Measurements from ENCODE around the gene HRC. TPM values are rescaled to one million over a fixed set of nuclear protein-coding genes. Genes with fewer than 3 reads are reported as not detected.

HRC gene
- total RNA-seq, 1 experiment from 2014 or later = not detected

DNA sequence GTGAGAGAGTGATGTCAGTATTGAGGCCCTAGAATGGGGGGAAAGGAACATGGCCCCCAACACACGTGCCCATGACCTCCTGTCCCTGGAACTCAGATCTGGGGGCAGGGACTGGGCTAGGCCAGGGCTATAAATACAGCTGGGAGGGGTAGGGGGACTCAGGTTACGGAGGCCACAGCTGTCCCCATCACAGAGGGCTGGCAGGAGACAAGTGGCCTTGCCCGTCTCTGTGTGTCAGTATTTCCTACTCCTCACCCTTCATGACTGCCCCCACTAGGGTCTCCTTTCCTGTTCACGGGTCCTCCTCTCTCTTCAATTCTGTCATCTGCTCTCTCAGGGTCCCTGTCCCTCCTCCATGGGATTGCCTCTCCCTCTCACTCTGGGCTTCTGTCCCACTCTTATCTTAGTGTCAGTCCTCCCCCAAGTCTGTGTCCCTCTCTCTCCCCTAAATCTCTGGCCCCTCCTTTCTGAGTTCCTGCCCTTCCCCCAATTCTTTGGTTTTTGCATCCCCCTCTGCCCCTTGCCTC, 687 bp upstream of the HRC start:
- Histone ChIP-seq H3F3A (ENCODE audit: insufficient read depth, low read depth) (peaks cover 22% of the 10 kb centered on the region; the same call in 1 of the 2 replicates), H4K20me1 (ENCODE audit: insufficient read depth) (no peaks in the 10 kb centered on the region; the same call in 1 of the 2 replicates), H3K36me3 (ENCODE audit: low read depth) (no peaks in the 10 kb centered on the region), H3K79me2 (ENCODE audit: low read depth) (no peaks in the 10 kb centered on the region), H3K4me2 (no peak overlapping the region), H3K4me1 (replicated peaks; ENCODE audit: insufficient read depth) (peaks cover 12% of the 10 kb centered on the region), H3K9me2 (ENCODE audit: insufficient read depth) (no peaks in the 10 kb centered on the region), H3K9me3 (ENCODE audit: insufficient read depth, low read depth) (no peaks in the 10 kb centered on the region), H2AFZ (no peak overlapping the region), H3K27me3 (ENCODE audit: insufficient read depth, low read depth) (no peaks in the 10 kb centered on the region), H3K27ac (no peak overlapping the region), H3K4me3 (no peak overlapping the region)
- no TSS peak for BruUV-seq (replicated peaks)
- POLR2A ChIA-PET (ENCODE audit: unreplicated experiment) = no interaction called here
- TF ChIP-seq, protein P1, sequence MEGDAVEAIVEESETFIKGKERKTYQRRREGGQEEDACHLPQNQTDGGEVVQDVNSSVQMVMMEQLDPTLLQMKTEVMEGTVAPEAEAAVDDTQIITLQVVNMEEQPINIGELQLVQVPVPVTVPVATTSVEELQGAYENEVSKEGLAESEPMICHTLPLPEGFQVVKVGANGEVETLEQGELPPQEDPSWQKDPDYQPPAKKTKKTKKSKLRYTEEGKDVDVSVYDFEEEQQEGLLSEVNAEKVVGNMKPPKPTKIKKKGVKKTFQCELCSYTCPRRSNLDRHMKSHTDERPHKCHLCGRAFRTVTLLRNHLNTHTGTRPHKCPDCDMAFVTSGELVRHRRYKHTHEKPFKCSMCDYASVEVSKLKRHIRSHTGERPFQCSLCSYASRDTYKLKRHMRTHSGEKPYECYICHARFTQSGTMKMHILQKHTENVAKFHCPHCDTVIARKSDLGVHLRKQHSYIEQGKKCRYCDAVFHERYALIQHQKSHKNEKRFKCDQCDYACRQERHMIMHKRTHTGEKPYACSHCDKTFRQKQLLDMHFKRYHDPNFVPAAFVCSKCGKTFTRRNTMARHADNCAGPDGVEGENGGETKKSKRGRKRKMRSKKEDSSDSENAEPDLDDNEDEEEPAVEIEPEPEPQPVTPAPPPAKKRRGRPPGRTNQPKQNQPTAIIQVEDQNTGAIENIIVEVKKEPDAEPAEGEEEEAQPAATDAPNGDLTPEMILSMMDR (conservative IDR thresholded peaks at IDR 0.05) = no peak
- TF ChIP-seq EZH2 (IDR thresholded peaks at IDR 0.05; ENCODE audit: low read depth) = no peak
- DNase-seq = no peak
- intact Hi-C loops (cut with micrococcal nuclease; ENCODE audit: unreplicated experiment) = no loop called here
- CTCF ChIA-PET = no interaction called here

DNA sequence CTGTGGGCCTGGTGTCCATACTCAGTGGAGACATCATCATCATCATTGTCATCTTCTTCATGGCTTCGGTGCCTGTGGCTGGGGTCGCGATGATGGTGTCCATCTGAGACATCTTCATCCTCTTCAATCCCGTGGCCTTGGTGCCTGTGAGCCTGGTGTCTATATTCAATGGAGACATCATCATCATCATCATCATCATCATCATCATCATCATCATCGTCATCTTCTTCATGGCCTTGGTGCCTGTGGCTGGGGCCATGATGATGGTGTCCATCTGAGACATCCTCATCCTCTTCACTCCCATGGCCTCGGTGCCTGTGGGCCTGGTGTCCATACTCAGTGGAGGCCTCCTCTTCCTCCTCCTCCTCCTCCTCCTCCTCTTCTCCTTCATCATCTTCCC, 917 bp downstream of the HRC start:
- TF ChIP-seq, protein P1 (conservative IDR thresholded peaks at IDR 0.05) = no peak
- TF ChIP-seq EZH2 (IDR thresholded peaks at IDR 0.05; ENCODE audit: low read depth) = no peak
- Histone ChIP-seq H3K4me3 (no peak overlapping the region), H3K27me3 (ENCODE audit: insufficient read depth, low read depth) (no peaks in the 10 kb centered on the region), H4K20me1 (ENCODE audit: insufficient read depth) (no peaks in the 10 kb centered on the region; the same call in 1 of the 2 replicates), H3K27ac (no peak overlapping the region), H3K9me3 (ENCODE audit: insufficient read depth, low read depth) (no peaks in the 10 kb centered on the region), H2AFZ (no peak overlapping the region), H3K79me2 (ENCODE audit: low read depth) (no peaks in the 10 kb centered on the region), H3K4me1 (replicated peaks; ENCODE audit: insufficient read depth) (peaks cover 14% of the 10 kb centered on the region), H3K9me2 (ENCODE audit: insufficient read depth) (no peaks in the 10 kb centered on the region), H3F3A (ENCODE audit: insufficient read depth, low read depth) (peaks cover 15% of the 10 kb centered on the region; the same call in 1 of the 2 replicates), H3K4me2 (no peak overlapping the region), H3K36me3 (ENCODE audit: low read depth) (no peaks in the 10 kb centered on the region)
- intact Hi-C loops (cut with micrococcal nuclease; ENCODE audit: unreplicated experiment) = no loop called here
- DNase-seq = peak in 1 of 2 experiments; percentile 6
- no TSS peak for BruUV-seq (replicated peaks)
- ChIA-PET CTCF (no interaction called here), POLR2A (ENCODE audit: unreplicated experiment) (no interaction called here)

DNA sequence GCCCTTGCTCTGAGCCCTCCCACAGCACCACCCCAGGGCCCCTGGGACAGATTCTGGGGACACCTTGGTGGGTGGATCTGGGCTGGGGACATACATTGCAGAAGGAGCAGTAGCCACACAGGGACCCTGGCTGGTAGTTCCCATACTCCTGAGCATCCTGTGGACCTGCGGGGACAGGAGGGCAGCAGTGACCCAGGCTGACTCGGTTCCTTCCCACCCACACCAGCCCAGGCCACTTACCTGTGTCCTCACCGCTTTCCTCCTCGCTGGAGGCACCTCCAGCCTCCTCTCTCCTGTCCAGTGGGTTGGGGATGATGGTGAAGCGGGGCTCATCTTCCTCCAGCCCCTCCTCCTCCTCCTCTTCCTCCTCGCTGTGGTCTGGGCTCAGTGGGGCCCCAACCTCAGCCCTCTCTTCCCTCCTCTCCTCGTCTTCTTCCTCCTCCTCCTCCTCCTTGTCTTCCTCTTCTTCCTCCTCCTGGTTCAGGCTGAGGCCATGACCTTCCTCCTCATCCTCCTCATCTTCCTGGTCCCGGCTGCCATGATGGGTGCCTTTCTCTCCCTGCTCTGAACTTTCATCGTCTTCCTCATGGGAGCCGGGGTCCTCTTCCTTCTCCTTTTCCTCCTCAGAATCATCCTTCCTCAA, 1.9 kb downstream of the HRC start:
- H2AFZ ChIP-seq = no peak overlapping the region
- CTCF ChIA-PET = interaction anchor here (0.7 kb wide), 1 partner anchor 258 kb away, joined by 3 read pairs; no protein-coding TSS in a partner anchor
- TF ChIP-seq, protein P1 (conservative IDR thresholded peaks at IDR 0.05) = no peak
- TF ChIP-seq EZH2 (IDR thresholded peaks at IDR 0.05; ENCODE audit: low read depth) = no peak
- POLR2A ChIA-PET (ENCODE audit: unreplicated experiment) = no interaction called here
- no peaks in the 10 kb centered on the region for H3K9me2 ChIP-seq (ENCODE audit: insufficient read depth)
- H3K4me1 ChIP-seq (replicated peaks; ENCODE audit: insufficient read depth) = peaks cover 17% of the 10 kb centered on the region
- no peak overlapping the region for H3K4me2 ChIP-seq
- H4K20me1 ChIP-seq (ENCODE audit: insufficient read depth) = no peaks in the 10 kb centered on the region
- peaks cover 15% of the 10 kb centered on the region; the same call in 1 of the 2 replicates for H3F3A ChIP-seq (ENCODE audit: insufficient read depth, low read depth)
- BruUV-seq (replicated peaks) = no TSS peak
- H3K27ac ChIP-seq = no peak overlapping the region
- peak in 1 of 2 experiments; percentile 3 for DNase-seq
- H3K4me3 ChIP-seq = no peak overlapping the region
- no peaks in the 10 kb centered on the region for H3K79me2 ChIP-seq (ENCODE audit: low read depth)
- H3K36me3 ChIP-seq (ENCODE audit: low read depth) = no peaks in the 10 kb centered on the region
- intact Hi-C loops (cut with micrococcal nuclease; ENCODE audit: unreplicated experiment) = no loop called here
- no peaks in the 10 kb centered on the region for H3K9me3 ChIP-seq (ENCODE audit: insufficient read depth, low read depth)
- H3K27me3 ChIP-seq (ENCODE audit: insufficient read depth, low read depth) = no peaks in the 10 kb centered on the region
